Right lobe of liver (tissue), 4 donors: ENCODE measurements around the gene KCNJ6.

Source experiments
- CTCF ChIP-seq, 4 donors: fragments of 200-600 bp in 3 of 4; fragments of 450-650 bp in 1 of 4; IDR thresholded peaks; one replicate each; pipeline versions ENCODE4 v1.5.1 to v1.8.0; 2016 to 2022; ENCODE audit warnings: antibody characterized with exemption in 4 of 4, mild to moderate bottlenecking in 2 of 4
- POLR2A ChIP-seq: fragments of 450-650 bp; IDR thresholded peaks from one replicate; pipeline ENCODE4 v1.6.1; 2017; ENCODE audit warnings: antibody characterized with exemption, mild to moderate bottlenecking
- donor health status: DM: no; HTN: no; CAD: no.
- donor health status: DM: no; HTN: no; CAD: no.
- donor health status: DM: no; HTN: yes; CAD: no.

- TF ChIP-seq CTCF (IDR thresholded peaks at IDR 0.05), result peak; percentile 76 to 99 (median 95)
- TF ChIP-seq POLR2A, result no peak
Observed at GRCh38 chr21:37675202-37675801, 241.0 kb downstream of the KCNJ6 start.
